ENCODE measurements around the gene CCDC178.

GRCh38 chr18:33288082-33288716 is 152.3 kb downstream of the CCDC178 start:
- TF ChIP-seq POLR2AphosphoS5 (IDR thresholded peaks at IDR 0.05; ENCODE audit: borderline replicate concordance, low read depth, low read length) (no peak), EZH2 (IDR thresholded peaks at IDR 0.05) (no peak), FOXP2 (optimal IDR thresholded peaks at IDR 0.05; ENCODE audit: control extremely low read depth, extremely low read length, insufficient read depth) (no peak)

All from SK-N-MC (cell line).